Measurements from ENCODE around the gene GOPC.

Gene GOPC

GRCh38 chr6:117542493-117542892, 59.8 kb downstream of the GOPC start:
- H3K4me3 ChIP-seq (replicated peaks; ENCODE audit: low read depth, low read length): no peak overlapping the region
- TF ChIP-seq, protein P1, sequence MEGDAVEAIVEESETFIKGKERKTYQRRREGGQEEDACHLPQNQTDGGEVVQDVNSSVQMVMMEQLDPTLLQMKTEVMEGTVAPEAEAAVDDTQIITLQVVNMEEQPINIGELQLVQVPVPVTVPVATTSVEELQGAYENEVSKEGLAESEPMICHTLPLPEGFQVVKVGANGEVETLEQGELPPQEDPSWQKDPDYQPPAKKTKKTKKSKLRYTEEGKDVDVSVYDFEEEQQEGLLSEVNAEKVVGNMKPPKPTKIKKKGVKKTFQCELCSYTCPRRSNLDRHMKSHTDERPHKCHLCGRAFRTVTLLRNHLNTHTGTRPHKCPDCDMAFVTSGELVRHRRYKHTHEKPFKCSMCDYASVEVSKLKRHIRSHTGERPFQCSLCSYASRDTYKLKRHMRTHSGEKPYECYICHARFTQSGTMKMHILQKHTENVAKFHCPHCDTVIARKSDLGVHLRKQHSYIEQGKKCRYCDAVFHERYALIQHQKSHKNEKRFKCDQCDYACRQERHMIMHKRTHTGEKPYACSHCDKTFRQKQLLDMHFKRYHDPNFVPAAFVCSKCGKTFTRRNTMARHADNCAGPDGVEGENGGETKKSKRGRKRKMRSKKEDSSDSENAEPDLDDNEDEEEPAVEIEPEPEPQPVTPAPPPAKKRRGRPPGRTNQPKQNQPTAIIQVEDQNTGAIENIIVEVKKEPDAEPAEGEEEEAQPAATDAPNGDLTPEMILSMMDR (IDR thresholded peaks at IDR 0.05; ENCODE audit: insufficient read depth, low read length, poor library complexity, severe bottlenecking): no peak
- no peaks in the 10 kb centered on the region for H3K27me3 ChIP-seq (replicated peaks; ENCODE audit: control insufficient read depth, insufficient read depth, low read length)
- H3K36me3 ChIP-seq (ENCODE audit: control insufficient read depth, insufficient read depth, low read length): peaks cover 2% of the 10 kb centered on the region
- no peak for DNase-seq (ENCODE audit: extremely low read depth, insufficient read length)

DNA sequence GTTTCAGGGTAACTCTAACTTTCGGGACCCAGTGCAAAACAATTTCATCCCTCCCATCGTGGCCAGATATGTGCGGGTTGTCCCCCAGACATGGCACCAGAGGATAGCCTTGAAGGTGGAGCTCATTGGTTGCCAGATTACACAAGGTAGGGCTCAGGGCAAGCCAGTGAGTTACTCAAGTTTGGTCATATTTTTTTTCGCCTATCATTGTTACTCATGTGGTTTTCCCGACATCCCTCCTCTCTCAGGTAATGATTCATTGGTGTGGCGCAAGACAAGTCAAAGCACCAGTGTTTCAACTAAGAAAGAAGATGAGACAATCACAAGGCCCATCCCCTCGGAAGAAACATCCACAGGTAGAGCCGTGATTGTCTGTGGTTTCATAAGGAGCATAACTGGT, 61.6 kb downstream of the GOPC start:
- TF ChIP-seq, protein P1 (IDR thresholded peaks at IDR 0.05; ENCODE audit: insufficient read depth, low read length, poor library complexity, severe bottlenecking): no peak
- no peaks in the 10 kb centered on the region for H3K27me3 ChIP-seq (replicated peaks; ENCODE audit: control insufficient read depth, insufficient read depth, low read length)
- H3K36me3 ChIP-seq (ENCODE audit: control insufficient read depth, insufficient read depth, low read length): peaks cover 2% of the 10 kb centered on the region
- no peak overlapping the region for H3K4me3 ChIP-seq (replicated peaks; ENCODE audit: low read depth, low read length)
- no peak for DNase-seq (ENCODE audit: extremely low read depth, insufficient read length)

DNA sequence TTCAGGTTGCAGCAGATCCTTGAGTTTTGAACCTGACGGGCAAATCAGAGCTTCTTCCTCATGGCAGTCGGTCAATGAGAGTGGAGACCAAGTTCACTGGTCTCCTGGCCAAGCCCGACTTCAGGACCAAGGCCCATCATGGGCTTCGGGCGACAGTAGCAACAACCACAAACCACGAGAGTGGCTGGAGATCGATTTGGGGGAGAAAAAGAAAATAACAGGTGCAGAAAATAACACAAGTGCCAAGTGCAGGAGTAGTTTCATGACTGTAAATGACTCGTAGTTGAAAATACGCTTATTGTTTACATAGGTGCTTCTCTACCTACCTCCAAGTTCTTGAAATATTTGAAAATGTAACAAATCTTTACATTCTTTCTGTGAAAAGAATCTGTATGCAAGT, 63.7 kb downstream of the GOPC start:
- no peaks in the 10 kb centered on the region; the same call in 1 of the 2 replicates for H3K36me3 ChIP-seq (ENCODE audit: control insufficient read depth, insufficient read depth, low read length)
- no peak for DNase-seq (ENCODE audit: extremely low read depth, insufficient read length)
- TF ChIP-seq, protein P1 (IDR thresholded peaks at IDR 0.05; ENCODE audit: insufficient read depth, low read length, poor library complexity, severe bottlenecking): no peak
- no peaks in the 10 kb centered on the region for H3K27me3 ChIP-seq (replicated peaks; ENCODE audit: control insufficient read depth, insufficient read depth, low read length)
- H3K4me3 ChIP-seq (replicated peaks; ENCODE audit: low read depth, low read length): no peak overlapping the region

DNA sequence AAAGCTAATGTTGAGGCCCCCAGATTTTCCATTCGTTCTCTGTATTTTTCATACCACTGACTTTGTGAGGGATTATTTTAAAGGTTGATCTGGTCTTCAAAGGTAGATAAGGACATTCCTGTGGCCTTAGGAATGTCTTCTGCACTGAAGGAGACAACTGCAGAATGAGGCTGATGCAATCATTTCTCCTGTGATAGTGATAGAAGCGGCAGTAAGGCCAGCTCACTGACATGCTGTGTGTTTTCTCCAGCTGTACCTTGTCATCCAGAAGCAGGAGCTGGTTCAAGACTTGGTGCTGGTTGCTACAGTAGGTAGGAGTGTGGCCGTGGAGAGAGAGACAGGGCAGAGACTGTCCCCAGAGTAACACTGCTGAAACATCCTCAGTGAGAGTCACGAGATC, 66.0 kb downstream of the GOPC start:
- H3K27me3 ChIP-seq (replicated peaks; ENCODE audit: control insufficient read depth, insufficient read depth, low read length): no peaks in the 10 kb centered on the region
- H3K4me3 ChIP-seq (replicated peaks; ENCODE audit: low read depth, low read length): no peak overlapping the region
- no peak for DNase-seq (ENCODE audit: extremely low read depth, insufficient read length)
- no peaks in the 10 kb centered on the region; the same call in 1 of the 2 replicates for H3K36me3 ChIP-seq (ENCODE audit: control insufficient read depth, insufficient read depth, low read length)
- TF ChIP-seq, protein P1 (IDR thresholded peaks at IDR 0.05; ENCODE audit: insufficient read depth, low read length, poor library complexity, severe bottlenecking): no peak

- H3K36me3 ChIP-seq (ENCODE audit: control insufficient read depth, insufficient read depth, low read length): no peaks in the 10 kb centered on the region; the same call in 1 of the 2 replicates
- TF ChIP-seq, protein P1 (IDR thresholded peaks at IDR 0.05; ENCODE audit: insufficient read depth, low read length, poor library complexity, severe bottlenecking): no peak
- H3K4me3 ChIP-seq (replicated peaks; ENCODE audit: low read depth, low read length): no peak overlapping the region
- DNase-seq (ENCODE audit: extremely low read depth, insufficient read length): no peak
- no peaks in the 10 kb centered on the region for H3K27me3 ChIP-seq (replicated peaks; ENCODE audit: control insufficient read depth, insufficient read depth, low read length)
These were observed 67.3 kb downstream of the GOPC start for GRCh38 chr6:117534974-117535373.

- H3K27me3 ChIP-seq (replicated peaks; ENCODE audit: control insufficient read depth, insufficient read depth, low read length): no peaks in the 10 kb centered on the region
- TF ChIP-seq, protein P1 (IDR thresholded peaks at IDR 0.05; ENCODE audit: insufficient read depth, low read length, poor library complexity, severe bottlenecking): no peak
- no peak overlapping the region for H3K4me3 ChIP-seq (replicated peaks; ENCODE audit: low read depth, low read length)
- no peaks in the 10 kb centered on the region for H3K36me3 ChIP-seq (ENCODE audit: control insufficient read depth, insufficient read depth, low read length)
- DNase-seq (ENCODE audit: extremely low read depth, insufficient read length): no peak
These were observed 68.5 kb downstream of the GOPC start for GRCh38 chr6:117533775-117534174.

Data from GM06990 (cell line).